HG02610 (cell line): ENCODE results near the gene CYP11A1.

Source experiments
- ATAC-seq: cut with Tn5 transposase; IDR thresholded peaks from one replicate; pipeline ENCODE4 v1.9.1; 2021; ENCODE audit warnings: mild to moderate bottlenecking, moderate library complexity; ENCODE audit not compliant: unreplicated experiment

Gene CYP11A1

GRCh38 chr15:74389241-74390048 lies 22.0 kb upstream of the CYP11A1 start:
- no peak for ATAC-seq

DNA sequence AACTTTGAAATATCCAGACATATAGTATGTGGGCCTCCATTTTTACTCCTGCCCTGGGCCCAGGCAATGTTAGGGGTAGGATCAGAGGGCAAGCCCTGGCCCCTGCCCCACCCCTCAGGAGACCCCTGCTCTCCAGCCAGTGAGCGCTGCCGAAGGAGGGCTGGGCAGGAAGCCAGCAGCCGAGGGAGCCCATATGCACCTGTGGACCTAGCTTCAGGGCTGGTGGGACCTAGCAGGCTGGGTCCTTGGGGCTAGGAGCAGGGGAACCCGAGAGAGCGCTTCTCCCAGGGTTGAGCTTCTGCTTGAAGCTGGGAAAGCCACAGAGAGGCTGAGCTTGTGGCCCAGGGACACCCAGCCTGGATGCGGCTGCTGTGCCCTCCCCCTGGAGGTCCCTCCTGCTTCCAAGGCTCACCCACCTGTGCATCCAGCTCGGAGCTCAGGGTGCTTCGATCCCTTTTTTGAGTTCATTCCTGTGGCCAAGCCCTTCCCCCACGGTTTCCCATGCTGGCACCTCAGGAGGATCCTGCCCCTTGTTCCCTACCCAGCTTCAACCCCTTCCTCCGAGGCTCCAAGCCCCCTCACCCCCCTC lies 21.0 kb upstream of the CYP11A1 start:
- no peak for ATAC-seq

DNA sequence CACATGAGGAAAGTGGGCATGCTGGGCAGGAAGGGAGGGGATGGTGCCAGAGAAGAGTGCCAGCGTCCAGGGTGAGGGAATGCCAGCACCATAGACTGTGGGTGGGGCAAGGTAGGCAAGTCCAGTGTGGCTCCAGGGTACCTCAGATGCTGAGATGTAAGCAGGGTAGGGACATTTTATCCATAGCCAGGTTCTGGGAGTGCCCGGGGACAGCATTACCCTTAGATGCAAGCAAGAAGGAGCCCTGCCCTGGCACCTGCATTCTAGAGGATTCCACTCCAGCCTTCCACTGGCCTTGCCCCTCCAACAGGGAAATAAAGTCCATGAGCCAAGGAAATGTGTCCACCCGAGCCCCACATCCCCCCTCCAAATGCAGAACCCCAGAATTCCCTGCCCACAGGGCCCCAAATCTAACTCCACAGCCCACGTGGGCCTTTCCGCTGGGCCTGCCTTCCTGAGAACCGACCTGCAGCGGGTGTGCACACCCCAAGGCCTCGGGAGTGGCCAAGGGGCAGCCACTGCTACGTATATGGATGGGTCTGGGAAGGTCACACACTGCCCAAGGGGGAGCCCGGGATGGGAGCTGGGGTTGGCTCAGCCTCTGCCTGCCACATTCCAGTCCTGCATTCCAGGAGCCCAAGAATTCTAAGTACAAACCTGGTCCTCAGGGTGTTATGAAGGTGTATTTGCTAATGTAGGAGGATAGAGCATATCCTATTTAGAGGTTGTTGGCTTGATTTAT lies 20.3 kb upstream of the CYP11A1 start:
- ATAC-seq, result no peak

DNA sequence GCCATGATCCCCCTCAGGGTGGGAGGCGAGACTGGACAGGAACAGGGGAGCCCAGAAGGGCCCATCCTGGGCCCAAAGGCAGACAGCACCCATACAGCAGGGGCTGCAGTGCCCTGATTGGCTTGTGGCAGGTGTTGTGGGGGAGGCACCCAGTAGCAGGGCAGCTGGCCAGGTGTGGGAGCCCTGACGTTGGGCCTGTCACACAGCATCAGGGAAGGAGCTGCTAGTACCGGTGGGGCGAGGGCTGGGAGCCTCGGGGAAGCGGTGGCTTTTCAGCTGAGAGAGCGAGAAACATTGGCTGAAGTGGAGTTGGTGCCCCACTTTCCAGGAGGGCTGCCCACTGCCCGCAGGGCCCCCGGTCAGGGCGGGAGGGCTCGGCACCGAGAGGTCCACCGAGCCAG lies 19.7 kb upstream of the CYP11A1 start:
- ATAC-seq, result no peak

DNA sequence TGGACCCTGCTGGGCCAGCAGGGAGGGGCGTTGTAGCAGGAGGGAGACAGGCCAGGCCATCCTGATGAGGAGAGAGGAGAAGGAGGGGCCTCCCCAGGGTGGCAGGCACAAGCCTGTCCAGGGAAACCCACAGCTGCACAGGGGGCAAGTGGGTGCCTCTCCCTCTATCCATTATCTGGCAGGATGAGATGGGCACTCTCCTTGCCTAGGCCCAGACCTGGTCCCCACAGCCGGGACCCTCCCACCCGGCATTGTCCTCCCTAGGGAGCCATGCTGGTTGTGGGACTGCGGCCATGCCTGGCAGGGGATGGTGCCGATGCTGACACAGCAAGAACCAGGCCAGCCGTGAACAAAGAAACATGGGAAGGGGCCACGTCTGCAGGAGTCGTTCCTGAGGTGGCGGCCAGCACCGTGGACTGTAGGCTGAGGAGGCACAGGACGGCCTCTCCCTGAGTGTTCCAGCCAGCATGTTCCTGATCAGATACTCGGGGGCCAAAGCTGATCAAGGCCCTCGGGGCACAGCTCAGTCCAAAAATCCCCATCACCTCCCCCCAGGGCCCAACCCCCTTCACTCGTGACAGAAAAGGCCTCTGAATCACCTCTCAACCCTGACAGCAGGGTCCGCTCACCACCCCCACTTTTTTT lies 19.2 kb upstream of the CYP11A1 start:
- no peak for ATAC-seq

DNA sequence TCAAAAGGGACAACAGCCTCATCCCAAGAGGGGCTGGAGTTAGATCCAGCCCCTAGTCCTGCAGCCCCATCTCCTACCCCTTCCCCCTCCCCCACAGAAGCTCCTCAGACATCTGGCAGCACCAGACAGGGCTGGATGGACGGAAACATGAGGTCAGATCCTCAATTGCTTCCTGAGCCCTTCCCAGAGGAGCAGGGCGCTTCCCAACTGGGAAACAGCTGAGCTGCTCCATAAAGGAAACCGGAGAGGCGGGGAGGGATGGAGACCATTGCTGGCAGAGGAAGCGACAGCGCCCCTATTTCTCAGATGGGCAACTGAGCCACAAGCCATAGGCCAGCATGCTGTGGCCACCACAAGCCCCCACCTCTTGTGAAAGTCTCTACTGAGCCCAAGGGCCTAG lies 18.3 kb upstream of the CYP11A1 start:
- ATAC-seq, result no peak

DNA sequence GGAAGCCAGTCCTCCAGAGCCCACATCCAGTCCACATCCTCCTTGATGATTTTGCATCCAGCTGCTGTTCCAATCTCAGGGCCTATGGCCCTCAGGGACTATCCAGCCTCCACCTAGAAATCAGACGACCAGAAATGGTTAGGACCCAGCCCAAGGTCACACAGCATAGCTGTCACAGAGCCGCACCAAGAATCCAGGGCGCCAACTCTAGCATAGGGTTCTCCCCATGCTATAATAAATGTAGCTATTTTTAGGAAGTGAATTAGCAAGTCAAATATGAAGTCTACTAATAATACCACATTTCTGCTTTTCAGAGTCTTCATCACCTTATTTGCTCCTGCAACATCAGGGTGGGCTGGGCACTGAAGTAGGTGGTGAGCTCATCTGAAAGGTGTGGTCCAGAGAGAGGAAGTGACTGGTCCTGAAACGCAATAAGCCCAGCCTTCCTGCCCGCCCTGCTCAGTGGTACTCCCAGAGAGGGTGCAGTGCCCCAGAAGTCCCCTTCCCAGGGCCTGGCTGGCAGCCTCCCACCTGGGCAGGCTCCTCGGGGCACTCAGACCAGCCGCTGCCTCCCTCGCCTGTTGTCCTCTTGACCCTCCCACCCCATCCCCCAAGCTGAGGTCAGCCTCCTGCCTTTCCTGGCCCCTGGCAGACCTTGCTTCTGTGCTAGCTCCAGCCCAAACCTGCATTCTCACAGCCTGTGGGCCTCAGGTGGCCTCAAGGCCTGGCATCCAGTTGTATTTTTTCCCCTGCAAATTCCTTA lies 17.6 kb upstream of the CYP11A1 start:
- ATAC-seq, result peak; percentile 68

- ATAC-seq, result no peak
Observed at GRCh38 chr15:74384566-74384880, 17.1 kb upstream of the CYP11A1 start.

DNA sequence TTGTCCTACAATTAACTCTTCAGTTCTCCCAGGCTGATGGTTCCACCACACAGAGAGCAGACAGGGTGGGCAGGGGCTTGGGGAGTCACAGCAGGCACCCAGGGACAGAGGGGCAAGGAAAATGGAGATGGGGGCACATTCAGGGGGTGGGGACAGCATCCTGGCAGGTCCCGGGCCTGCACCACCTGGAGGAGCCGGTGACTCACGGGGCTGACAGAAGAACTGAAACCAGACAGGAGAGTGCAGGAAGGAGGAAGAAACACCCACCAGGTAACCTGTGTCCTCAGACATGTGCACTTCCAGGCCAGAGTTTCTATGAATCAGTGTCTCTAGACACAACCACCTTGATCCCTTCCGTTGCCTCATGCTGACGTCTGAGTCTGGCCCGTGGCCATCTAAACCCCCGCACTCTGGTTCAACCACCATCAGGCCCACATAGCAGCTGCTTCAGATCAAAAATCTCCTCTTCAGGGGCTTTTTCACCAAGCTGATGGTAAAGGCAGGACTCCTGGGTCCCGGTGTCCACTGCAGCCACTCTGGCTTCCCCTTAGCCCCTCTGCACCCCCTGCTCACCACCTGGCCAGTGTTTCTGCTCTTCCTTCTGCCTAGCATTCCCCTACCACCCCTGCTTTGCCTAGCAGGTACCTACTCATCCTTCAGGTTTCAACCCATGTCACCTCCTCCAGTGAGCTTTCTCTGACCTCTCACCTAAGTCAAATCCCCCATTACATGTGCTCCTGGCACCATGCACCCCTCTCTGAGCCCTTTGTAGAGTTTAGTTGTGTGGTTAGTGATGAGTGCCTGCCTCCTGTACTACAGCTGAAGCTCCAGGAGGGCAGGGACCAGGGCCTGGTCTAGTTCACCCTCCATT lies 16.5 kb upstream of the CYP11A1 start:
- ATAC-seq, result peak; percentile 58

DNA sequence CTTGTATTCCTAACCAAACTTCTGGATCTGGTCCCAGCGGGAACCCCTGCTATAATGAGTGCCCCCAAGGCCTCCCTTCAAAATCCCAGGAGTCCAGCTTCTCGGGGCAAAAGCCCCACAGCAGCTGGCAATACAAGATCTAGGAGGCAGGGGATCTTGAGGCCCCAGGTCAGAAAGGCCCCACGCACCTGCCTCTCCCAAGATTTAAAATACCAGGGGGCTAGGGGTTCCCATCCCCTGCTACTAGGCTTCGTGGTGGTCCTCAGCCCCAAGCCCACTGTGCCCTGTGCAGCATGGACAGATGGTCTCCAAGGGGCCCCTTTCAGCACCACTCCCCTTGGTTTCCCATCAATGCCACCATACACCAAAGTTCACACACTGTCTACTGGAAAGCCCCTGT lies 15.8 kb upstream of the CYP11A1 start:
- no peak for ATAC-seq

DNA sequence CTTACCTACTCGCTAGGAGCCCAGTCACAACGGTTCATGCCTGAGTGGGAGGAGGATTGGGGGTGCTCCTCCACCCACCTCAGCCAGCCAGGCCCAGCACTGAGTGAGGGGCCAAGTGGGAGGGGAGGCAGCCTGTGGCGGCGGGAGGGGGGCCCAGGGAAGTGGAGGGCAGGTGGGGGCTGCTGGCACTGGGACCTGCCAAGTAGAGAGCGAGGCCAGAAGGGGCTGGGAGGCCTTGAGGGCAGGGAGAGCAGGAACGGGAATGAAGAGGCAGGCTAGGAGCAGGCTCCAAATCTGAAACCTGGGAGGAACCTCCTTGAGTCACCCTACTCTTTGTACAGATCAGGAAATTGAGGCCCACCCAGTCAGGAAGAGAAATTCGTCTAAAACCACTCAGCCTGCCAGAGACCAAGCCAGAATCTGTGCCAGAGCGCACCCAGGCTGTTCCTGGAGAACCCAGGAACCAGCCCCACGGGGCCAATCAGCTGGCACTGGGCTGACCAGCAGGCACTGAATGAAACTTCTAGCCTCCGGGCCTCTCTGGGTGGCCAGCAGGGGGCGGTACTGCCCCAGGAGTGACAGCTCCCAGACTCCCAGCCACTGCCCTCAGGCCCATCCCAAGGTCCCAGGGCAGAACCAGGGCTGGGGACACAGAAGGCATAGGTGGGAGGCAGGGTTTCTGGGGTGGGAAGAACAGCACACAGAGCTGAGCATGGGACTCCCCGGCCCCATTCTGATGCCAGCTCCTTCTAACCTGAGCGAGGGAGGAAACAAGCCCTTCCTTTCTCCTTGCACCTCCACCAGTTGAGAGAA lies 14.8 kb upstream of the CYP11A1 start:
- ATAC-seq, result no peak

DNA sequence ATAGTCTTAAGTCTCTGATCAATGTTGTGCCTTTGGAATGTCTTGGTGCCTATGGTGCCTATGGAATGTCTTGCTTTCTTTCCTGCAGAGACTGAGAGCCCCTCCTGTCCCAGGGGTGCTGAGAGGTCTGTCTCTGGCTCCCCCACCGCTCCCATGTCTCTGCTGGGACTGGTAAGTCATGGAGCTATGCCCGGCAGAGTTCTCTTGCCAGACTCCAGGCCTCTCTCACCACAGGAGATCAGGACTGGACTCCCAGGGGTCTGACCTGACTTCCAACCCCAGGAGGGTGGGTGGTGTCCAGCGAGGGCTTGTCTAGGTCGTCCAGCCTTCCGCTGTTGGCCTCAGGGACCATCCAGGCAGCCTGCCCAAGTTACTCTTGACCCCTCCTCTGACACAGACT lies 14.0 kb upstream of the CYP11A1 start:
- ATAC-seq, result no peak

- ATAC-seq, result no peak
Observed at GRCh38 chr15:74381190-74381453, 13.7 kb upstream of the CYP11A1 start.

DNA sequence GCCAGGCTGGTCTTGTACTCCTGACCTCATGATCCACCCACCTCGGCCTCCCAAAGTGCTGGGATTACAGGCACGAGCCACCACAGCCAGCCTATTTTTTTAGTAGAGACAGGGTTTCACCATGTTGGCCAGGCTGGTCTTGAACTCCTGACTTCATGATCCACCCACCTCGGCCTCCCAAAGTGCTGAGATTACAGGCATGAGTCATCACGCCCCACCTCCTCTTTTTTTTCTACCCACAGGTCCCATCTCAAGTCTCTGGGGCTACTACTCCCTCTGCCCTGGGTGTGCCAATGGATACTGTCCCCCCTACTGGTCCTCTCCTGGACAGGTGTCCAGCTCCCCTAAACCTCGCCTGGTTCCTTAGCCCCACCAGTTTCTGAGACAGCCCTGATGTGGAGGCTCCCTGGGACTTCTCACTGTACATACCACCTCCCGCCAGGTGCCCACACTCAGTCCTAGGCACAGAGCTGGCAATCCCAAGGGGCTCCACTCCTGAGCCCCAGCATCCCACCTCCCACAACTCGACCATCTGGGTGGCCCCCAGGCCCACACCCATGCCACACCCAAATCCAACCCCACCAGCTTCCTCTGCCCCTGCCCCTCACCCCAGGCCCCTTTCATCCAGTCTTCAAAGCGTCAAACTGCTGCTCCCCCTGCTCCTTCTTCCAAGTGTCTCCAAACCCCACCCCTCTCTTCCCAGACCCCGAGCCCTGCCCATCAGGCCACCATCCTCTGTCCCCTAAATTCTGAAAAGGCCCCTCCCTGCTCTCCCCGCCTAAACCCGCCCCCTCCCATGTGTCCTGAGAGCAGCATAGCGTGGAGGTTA lies 13.1 kb upstream of the CYP11A1 start:
- ATAC-seq, result no peak

DNA sequence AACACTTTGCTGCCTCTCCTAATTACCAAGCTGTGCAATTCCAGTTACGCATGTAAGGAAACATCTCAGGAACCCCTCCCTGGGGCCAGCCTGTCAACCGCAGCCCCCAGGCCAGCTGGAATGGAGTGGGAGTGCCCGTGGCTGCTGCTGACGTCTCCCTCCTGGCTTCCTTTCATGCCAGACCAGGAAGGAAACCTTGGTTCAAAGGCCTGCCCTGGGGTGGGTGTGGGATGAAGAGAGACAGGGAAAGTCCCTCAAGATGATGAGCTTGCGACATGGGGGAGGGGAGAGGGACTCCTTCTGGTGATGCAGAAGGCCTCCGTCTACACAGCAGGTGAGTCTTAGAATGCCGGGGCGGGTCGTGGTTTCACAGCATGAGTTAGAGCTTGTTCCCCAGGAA lies 11.4 kb upstream of the CYP11A1 start:
- ATAC-seq, result no peak

- no peak for ATAC-seq
Observed at GRCh38 chr15:74377831-74378766, 10.7 kb upstream of the CYP11A1 start.

GRCh38 chr15:74376825-74377581 lies 9.6 kb upstream of the CYP11A1 start:
- ATAC-seq, result no peak
